Trophoblast cell (in vitro differentiated cells and primary cell): Measurements from ENCODE around the gene UBE2S.

Experiments used
- DNase-seq, 2 donors: peaks; one replicate each; pipeline ENCODE4 v3.0.0-alpha.2; 2016
- H2AFZ ChIP-seq: 2 replicates; pipeline ENCODE4 v1.6.1; 2013; ENCODE audit warnings: low read length, moderate library complexity, mild to moderate bottlenecking; ENCODE audit not compliant: insufficient read depth, poor library complexity
- H2AK5ac ChIP-seq: 2 replicates; pipeline ENCODE4 v1.6.1; 2013; ENCODE audit warnings: mild to moderate bottlenecking, low read length
- H2BK120ac ChIP-seq: 2 replicates; pipeline ENCODE4 v1.6.1; 2013; ENCODE audit warnings: low read length, mild to moderate bottlenecking, moderate library complexity; ENCODE audit not compliant: insufficient read depth, poor library complexity
- H2BK12ac ChIP-seq: 2 replicates; pipeline ENCODE4 v1.6.1; 2013; ENCODE audit warnings: mild to moderate bottlenecking, low read length, moderate library complexity
- H2BK5ac ChIP-seq: 2 replicates; pipeline ENCODE4 v1.6.1; 2013; ENCODE audit warnings: low read length, low read depth, moderate library complexity, mild to moderate bottlenecking; ENCODE audit not compliant: poor library complexity
- H3K14ac ChIP-seq: 2 replicates; pipeline ENCODE4 v1.6.1; 2013; ENCODE audit warnings: mild to moderate bottlenecking, low read length
- H3K18ac ChIP-seq: 2 replicates; pipeline ENCODE4 v1.6.1; 2013; ENCODE audit warnings: mild to moderate bottlenecking, low read length
- H3K23ac ChIP-seq: 2 replicates; pipeline ENCODE4 v1.6.1; 2013; ENCODE audit warnings: low read length
- H3K27ac ChIP-seq: 2 replicates; pipeline ENCODE4 v1.5.1; 2013; ENCODE audit warnings: low read depth, mild to moderate bottlenecking, inconsistent platforms, low read length, moderate library complexity
- H3K27me3 ChIP-seq: 2 replicates; pipeline ENCODE4 v1.6.1; 2013; ENCODE audit warnings: inconsistent platforms, mild to moderate bottlenecking, low read length, moderate library complexity; ENCODE audit not compliant: insufficient read depth
- H3K36me3 ChIP-seq, 2 experiments: 1 replicate in 1 of 2; 2 replicates in 1 of 2; pipeline ENCODE4 v1.6.1; 2013; ENCODE audit warnings: low read length in 2 of 2, mild to moderate bottlenecking in 2 of 2, moderate library complexity in 1 of 2; ENCODE audit not compliant: insufficient read depth in 2 of 2, control insufficient read depth in 1 of 2
- H3K4ac ChIP-seq: 2 replicates; pipeline ENCODE4 v1.6.1; 2013; ENCODE audit warnings: low read depth, mild to moderate bottlenecking, low read length, moderate library complexity
- H3K4me1 ChIP-seq, 2 experiments: 1 replicate in 1 of 2; 2 replicates in 1 of 2; pipeline ENCODE4 v1.6.1; 2013; ENCODE audit warnings: low read length in 2 of 2, mild to moderate bottlenecking in 2 of 2, moderate library complexity in 1 of 2; ENCODE audit not compliant: insufficient read depth in 2 of 2, control insufficient read depth in 1 of 2
- H3K4me2 ChIP-seq: 2 replicates; pipeline ENCODE4 v1.6.1; 2013; ENCODE audit warnings: inconsistent platforms, mild to moderate bottlenecking, low read length, moderate library complexity
- H3K4me3 ChIP-seq: 2 replicates; pipeline ENCODE4 v1.5.1; 2013; ENCODE audit warnings: mild to moderate bottlenecking, low read depth, low read length, inconsistent platforms
- H3K79me1 ChIP-seq: one replicate; pipeline ENCODE4 v1.6.1; 2013; ENCODE audit warnings: low read length
- H3K79me2 ChIP-seq: 2 replicates; pipeline ENCODE4 v1.6.1; 2013; ENCODE audit warnings: low read length, mild to moderate bottlenecking; ENCODE audit not compliant: control insufficient read depth, insufficient read depth, poor library complexity
- H3K9ac ChIP-seq: 2 replicates; pipeline ENCODE4 v1.6.1; 2013; ENCODE audit warnings: mild to moderate bottlenecking, low read length
- H3K9me3 ChIP-seq: 2 replicates; pipeline ENCODE4 v1.6.1; 2013; ENCODE audit warnings: low read depth, mild to moderate bottlenecking, control low read depth, inconsistent platforms, low read length; ENCODE audit not compliant: insufficient read depth
- H4K12ac ChIP-seq: 2 replicates; pipeline ENCODE4 v1.6.1; 2013; ENCODE audit warnings: low read depth, mild to moderate bottlenecking, low read length, moderate library complexity
- H4K8ac ChIP-seq: 2 replicates; pipeline ENCODE4 v1.6.1; 2013; ENCODE audit warnings: low read depth, mild to moderate bottlenecking, low read length, moderate library complexity
- H4K91ac ChIP-seq: one replicate; pipeline ENCODE4 v1.6.1; 2013; ENCODE audit warnings: low read depth, mild to moderate bottlenecking, low read length, moderate library complexity
- WGBS: extraction: QIAGEN DNeasy Blood & Tissue Kit; methylation state at CpG from one replicate; pipeline ENCODE4 v1.1.7; 2013; ENCODE audit warnings: missing lambda C conversion rate; ENCODE audit not compliant: insufficient read length, insufficient coverage; ENCODE audit errors: extremely low coverage; 5-methylcytosine and 5-hydroxymethylcytosine counted together

The UBE2S gene

GRCh38 chr19:55408533-55408872, 915 bp upstream of the UBE2S start:
- Histone ChIP-seq H4K91ac (peak overlapping the region; percentile 97), H2BK5ac (peak overlapping the region; percentile 87), H3K79me1 (peaks cover 12% of the 10 kb centered on the region), H2AK5ac (peak overlapping the region; percentile 95), H3K18ac (peak overlapping the region; percentile 91), H3K14ac (peak overlapping the region; percentile 96), H3K9ac (peak overlapping the region; percentile 37), H3K4ac (peak overlapping the region; percentile 78), H2BK120ac (peak overlapping the region; percentile 89), H4K12ac (peak overlapping the region; percentile 95), H4K8ac (peak overlapping the region; percentile 97), H3K4me1 (peaks cover 12 to 19% of the 10 kb centered on the region in 2 experiments), H3K27me3 (no peaks in the 10 kb centered on the region), H3K23ac (no peak overlapping the region), H3K36me3 (peaks cover 22 to 26% of the 10 kb centered on the region in 2 experiments), H3K27ac (peak overlapping the region; percentile 68), H2AFZ (peak overlapping the region; percentile 82), H3K4me2 (peak overlapping the region; percentile 60), H3K79me2 (peaks cover 18% of the 10 kb centered on the region), H2BK12ac (peak overlapping the region; percentile 33), H3K9me3 (peaks cover 4% of the 10 kb centered on the region), H3K4me3 (no peak overlapping the region)
- no peak for DNase-seq
- no CpG with 5 or more reads among the region's 9 CpGs for WGBS

DNA sequence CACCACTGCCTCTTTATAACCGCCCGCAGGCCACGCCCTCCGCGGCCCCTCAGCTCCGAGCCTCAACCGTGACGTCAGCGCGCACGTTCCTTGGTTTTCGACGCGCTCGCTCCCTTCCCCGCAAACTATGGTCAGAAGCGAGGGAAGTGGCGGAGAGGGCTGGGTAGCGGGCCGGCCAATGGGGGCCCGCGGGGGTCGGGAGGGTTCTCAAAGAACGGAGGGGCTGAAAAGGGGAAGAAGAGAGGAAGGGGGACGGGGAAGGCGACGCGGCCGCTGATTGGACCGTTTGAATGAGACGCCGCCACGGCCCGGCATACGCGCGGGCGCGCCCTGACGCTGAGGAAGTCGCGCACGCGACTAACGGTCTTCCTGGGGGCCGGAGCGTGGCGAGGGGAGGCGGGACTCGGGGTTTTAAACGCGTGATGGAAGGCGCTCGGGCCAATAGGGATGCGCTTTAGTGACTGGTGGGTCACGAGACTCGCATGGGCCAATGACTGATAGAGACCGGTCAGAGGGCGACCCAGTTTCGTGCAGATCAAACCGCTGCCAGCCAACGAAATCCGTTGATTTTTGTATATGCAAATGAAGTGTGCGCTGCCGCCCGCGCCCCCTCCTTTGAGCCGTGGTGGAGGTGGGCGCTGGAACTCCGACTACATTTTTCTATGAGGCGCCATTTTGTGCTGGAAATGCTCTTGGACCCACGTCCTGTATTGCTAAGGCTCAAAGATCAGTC, 378 bp upstream of the UBE2S start:
- H4K8ac ChIP-seq: peak overlapping the region; percentile 97
- H3K36me3 ChIP-seq: peaks cover 26 to 31% of the 10 kb centered on the region in 2 experiments
- H3K9me3 ChIP-seq: peaks cover 4% of the 10 kb centered on the region
- peak overlapping the region; percentile 94 for H3K27ac ChIP-seq
- H3K27me3 ChIP-seq: no peaks in the 10 kb centered on the region
- H2BK5ac ChIP-seq: peak overlapping the region; percentile 88
- H3K4me2 ChIP-seq: peak overlapping the region; percentile 73
- H3K23ac ChIP-seq: no peak overlapping the region
- peak overlapping the region; percentile 78 for H3K4ac ChIP-seq
- peak overlapping the region; percentile 91 for H3K18ac ChIP-seq
- H3K4me1 ChIP-seq: peaks cover 12 to 19% of the 10 kb centered on the region in 2 experiments
- peak overlapping the region; percentile 88 for H3K4me3 ChIP-seq
- WGBS: no CpG with 5 or more reads among the region's 72 CpGs
- peak overlapping the region; percentile 89 for H2BK120ac ChIP-seq
- H3K9ac ChIP-seq: peak overlapping the region; percentile 37
- H3K14ac ChIP-seq: peak overlapping the region; percentile 96
- H2AK5ac ChIP-seq: peak overlapping the region; percentile 95
- peak overlapping the region; percentile 95 for H4K12ac ChIP-seq
- peak overlapping the region; percentile 33 for H2BK12ac ChIP-seq
- H2AFZ ChIP-seq: peak overlapping the region; percentile 82
- H3K79me2 ChIP-seq: peaks cover 18% of the 10 kb centered on the region
- H4K91ac ChIP-seq: peak overlapping the region; percentile 98
- peaks cover 12% of the 10 kb centered on the region for H3K79me1 ChIP-seq
- DNase-seq: peak; percentile 98 to 99

- peak overlapping the region; percentile 95 for H3K4ac ChIP-seq
- H2BK12ac ChIP-seq: no peak overlapping the region
- peak overlapping the region; percentile 80 for H3K18ac ChIP-seq
- peak overlapping the region; percentile 75 for H4K8ac ChIP-seq
- H3K9me3 ChIP-seq: peaks cover 6% of the 10 kb centered on the region
- peak; percentile 51 to 65 for DNase-seq
- no CpG with 5 or more reads among the region's 35 CpGs for WGBS
- H2BK120ac ChIP-seq: peak overlapping the region; percentile 85
- peak overlapping the region; percentile 98 for H4K91ac ChIP-seq
- H3K27me3 ChIP-seq: no peaks in the 10 kb centered on the region
- peak overlapping the region; percentile 97 for H3K9ac ChIP-seq
- peaks cover 18% of the 10 kb centered on the region for H3K79me2 ChIP-seq
- H2BK5ac ChIP-seq: peak overlapping the region; percentile 67
- peak overlapping the region; percentile 88 for H3K4me3 ChIP-seq
- H3K4me1 ChIP-seq: peaks cover 12 to 19% of the 10 kb centered on the region in 2 experiments
- H2AFZ ChIP-seq: no peak overlapping the region
- H2AK5ac ChIP-seq: peak overlapping the region; percentile 64
- peak overlapping the region; percentile 73 for H3K4me2 ChIP-seq
- peak overlapping the region; percentile 94 for H3K27ac ChIP-seq
- H3K36me3 ChIP-seq: peaks cover 36 to 40% of the 10 kb centered on the region in 2 experiments
- H3K79me1 ChIP-seq: peaks cover 12% of the 10 kb centered on the region
- peak overlapping the region; percentile 38 for H4K12ac ChIP-seq
- no peak overlapping the region for H3K23ac ChIP-seq
- H3K14ac ChIP-seq: peak overlapping the region; percentile 90
Observed at GRCh38 chr19:55406826-55407549, 600 bp downstream of the UBE2S start.

DNA sequence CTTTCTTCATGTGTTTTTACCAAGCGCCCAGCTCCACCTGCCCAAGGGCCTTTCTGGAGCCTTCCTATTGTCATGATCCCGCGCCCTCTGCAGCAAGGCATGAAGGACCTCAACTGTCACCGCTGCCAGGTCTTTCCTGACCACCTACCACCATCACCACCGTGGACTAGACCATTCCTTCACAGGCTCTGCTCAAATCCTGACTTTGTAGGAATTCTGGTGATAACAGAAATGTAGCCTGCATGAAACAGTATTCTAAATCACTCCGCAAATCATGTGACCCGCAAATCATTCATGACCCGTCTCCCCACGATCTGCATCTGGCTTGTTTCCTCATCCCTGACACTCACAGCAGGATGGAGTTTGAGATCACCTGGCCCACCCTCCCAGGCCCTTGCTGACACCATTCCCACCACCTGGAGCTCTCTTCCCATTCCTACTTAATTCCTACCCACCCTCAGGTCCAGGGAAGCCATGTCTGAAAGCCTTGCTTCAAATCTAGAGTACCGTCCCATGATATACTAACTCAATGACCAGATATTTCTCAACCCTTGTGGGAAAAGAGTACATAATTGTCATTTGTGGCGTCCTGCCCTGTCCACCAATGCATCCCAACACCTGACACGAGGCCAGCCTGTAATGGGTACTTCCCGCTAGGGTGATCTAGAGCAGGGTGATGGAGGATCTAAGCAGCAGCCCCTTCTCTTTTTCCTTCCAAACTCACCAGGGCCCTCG, 1.3 kb downstream of the UBE2S start:
- no peak overlapping the region for H4K12ac ChIP-seq
- peak overlapping the region; percentile 88 for H3K4me3 ChIP-seq
- peaks cover 12% of the 10 kb centered on the region for H3K79me1 ChIP-seq
- H2BK12ac ChIP-seq: no peak overlapping the region
- peaks cover 43 to 47% of the 10 kb centered on the region in 2 experiments for H3K36me3 ChIP-seq
- H3K9ac ChIP-seq: no peak overlapping the region
- no peak overlapping the region for H2BK5ac ChIP-seq
- H3K4me2 ChIP-seq: peak overlapping the region; percentile 73
- no peak overlapping the region for H4K8ac ChIP-seq
- no peak overlapping the region for H2BK120ac ChIP-seq
- no peak overlapping the region for H4K91ac ChIP-seq
- peaks cover 18% of the 10 kb centered on the region for H3K79me2 ChIP-seq
- peak overlapping the region; percentile 28 for H3K18ac ChIP-seq
- no peak for DNase-seq
- no peak overlapping the region for H3K27ac ChIP-seq
- no peak overlapping the region for H3K14ac ChIP-seq
- WGBS: no CpG with 5 or more reads among the region's 14 CpGs
- peak overlapping the region; percentile 76 for H3K4ac ChIP-seq
- no peaks in the 10 kb centered on the region for H3K27me3 ChIP-seq
- H2AFZ ChIP-seq: peak overlapping the region; percentile 11
- no peak overlapping the region for H2AK5ac ChIP-seq
- peaks cover 12 to 19% of the 10 kb centered on the region in 2 experiments for H3K4me1 ChIP-seq
- H3K23ac ChIP-seq: no peak overlapping the region
- H3K9me3 ChIP-seq: peaks cover 6% of the 10 kb centered on the region
